Measurements from ENCODE around the gene MORN3.
"Not testable (repeated sequence)": the region's sequence is repeated elsewhere in the genome, so short reads cannot be mapped to it uniquely, and the experiment has no call there.

GRCh38 chr12:121697861-121698260 is 28.4 kb upstream of the MORN3 start:
- TF ChIP-seq, protein P1, sequence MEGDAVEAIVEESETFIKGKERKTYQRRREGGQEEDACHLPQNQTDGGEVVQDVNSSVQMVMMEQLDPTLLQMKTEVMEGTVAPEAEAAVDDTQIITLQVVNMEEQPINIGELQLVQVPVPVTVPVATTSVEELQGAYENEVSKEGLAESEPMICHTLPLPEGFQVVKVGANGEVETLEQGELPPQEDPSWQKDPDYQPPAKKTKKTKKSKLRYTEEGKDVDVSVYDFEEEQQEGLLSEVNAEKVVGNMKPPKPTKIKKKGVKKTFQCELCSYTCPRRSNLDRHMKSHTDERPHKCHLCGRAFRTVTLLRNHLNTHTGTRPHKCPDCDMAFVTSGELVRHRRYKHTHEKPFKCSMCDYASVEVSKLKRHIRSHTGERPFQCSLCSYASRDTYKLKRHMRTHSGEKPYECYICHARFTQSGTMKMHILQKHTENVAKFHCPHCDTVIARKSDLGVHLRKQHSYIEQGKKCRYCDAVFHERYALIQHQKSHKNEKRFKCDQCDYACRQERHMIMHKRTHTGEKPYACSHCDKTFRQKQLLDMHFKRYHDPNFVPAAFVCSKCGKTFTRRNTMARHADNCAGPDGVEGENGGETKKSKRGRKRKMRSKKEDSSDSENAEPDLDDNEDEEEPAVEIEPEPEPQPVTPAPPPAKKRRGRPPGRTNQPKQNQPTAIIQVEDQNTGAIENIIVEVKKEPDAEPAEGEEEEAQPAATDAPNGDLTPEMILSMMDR (IDR thresholded peaks at IDR 0.05), result not testable (repeated sequence)
- not testable (repeated sequence) for TF ChIP-seq POLR2A, POLR2AphosphoS5 (IDR thresholded peaks at IDR 0.05)
